Neural progenitor cell (in vitro differentiated cells): ENCODE measurements around the gene ARID2.

Experiments used
- CTCF ChIP-seq: fragments of 200-600 bp; sonication (generic); IDR thresholded peaks from 2 replicates; pipeline ENCODE4 v1.5.1; 2017; ENCODE audit warnings: antibody characterized with exemption, mild to moderate bottlenecking
- EZH2 ChIP-seq: fragments of 200-600 bp; sonication (generic); IDR thresholded peaks from 2 replicates; pipeline ENCODE4 v1.6.1; 2017; ENCODE audit warnings: antibody characterized with exemption, mild to moderate bottlenecking, moderate library complexity
- EZH2phosphoT487 ChIP-seq: fragments of 200-600 bp; sonication (generic); IDR thresholded peaks from 2 replicates; pipeline ENCODE4 v1.6.1; 2017; ENCODE audit warnings: antibody characterized with exemption

- TF ChIP-seq CTCF (no peak), EZH2phosphoT487 (no peak), EZH2 (no peak)
Measured at GRCh38 chr12:45730084-45730347, 510 bp downstream of the ARID2 start.
